ENCODE data around the gene TSSC4.

DNA sequence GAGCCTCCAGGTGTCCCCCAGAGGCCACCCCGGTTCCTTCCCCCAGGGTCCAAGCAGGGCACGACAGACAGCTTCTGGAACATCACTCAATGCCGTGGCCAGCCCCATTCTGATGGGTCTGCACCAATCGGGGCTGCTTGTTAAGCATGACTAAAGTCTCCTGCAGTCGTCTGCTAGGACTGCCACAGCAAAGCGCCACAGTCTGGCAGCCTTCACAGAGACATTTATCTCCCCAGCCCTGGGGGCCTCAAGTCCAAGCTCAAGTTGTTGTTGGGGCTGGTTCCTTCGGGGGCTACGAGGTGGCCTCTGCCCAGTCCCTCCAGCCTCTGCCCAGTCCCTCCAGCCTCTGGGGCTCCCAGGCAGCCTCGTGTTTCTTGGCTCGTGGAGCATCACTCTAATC is 37.4 kb upstream of the TSSC4 start:
- TF ChIP-seq, protein P1, sequence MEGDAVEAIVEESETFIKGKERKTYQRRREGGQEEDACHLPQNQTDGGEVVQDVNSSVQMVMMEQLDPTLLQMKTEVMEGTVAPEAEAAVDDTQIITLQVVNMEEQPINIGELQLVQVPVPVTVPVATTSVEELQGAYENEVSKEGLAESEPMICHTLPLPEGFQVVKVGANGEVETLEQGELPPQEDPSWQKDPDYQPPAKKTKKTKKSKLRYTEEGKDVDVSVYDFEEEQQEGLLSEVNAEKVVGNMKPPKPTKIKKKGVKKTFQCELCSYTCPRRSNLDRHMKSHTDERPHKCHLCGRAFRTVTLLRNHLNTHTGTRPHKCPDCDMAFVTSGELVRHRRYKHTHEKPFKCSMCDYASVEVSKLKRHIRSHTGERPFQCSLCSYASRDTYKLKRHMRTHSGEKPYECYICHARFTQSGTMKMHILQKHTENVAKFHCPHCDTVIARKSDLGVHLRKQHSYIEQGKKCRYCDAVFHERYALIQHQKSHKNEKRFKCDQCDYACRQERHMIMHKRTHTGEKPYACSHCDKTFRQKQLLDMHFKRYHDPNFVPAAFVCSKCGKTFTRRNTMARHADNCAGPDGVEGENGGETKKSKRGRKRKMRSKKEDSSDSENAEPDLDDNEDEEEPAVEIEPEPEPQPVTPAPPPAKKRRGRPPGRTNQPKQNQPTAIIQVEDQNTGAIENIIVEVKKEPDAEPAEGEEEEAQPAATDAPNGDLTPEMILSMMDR (IDR thresholded peaks at IDR 0.05), result no peak
- TF ChIP-seq POLR2A (IDR thresholded peaks at IDR 0.05), result no peak
- TF ChIP-seq POLR2AphosphoS5 (IDR thresholded peaks at IDR 0.05), result no peak
- TF ChIP-seq EP300 (IDR thresholded peaks at IDR 0.05), result no peak
